Renal cortex interstitium (tissue), 11 donors: Measurements from ENCODE around the gene RPL12. TPM values are rescaled to one million over a fixed set of nuclear protein-coding genes. Genes with fewer than 3 reads are reported as not detected.

ENCODE experiments used
- DNase-seq, 11 donors: peaks; one replicate each; pipeline ENCODE4 v3.0.0-alpha.2; 2013; ENCODE audit warnings: low read depth in 9 of 11, low spot score in 4 of 11; ENCODE audit errors: extremely low read depth in 1 of 11
- polyA plus RNA-seq, 3 donors: library from polyadenylated mRNA; unstranded; fragments of 120-200 nt; gene quantifications; one replicate each; pipeline ENCODE4 v1.2.1, GENCODE V29; 2013; ENCODE audit not compliant: insufficient read length in 3 of 3

The RPL12 gene
- polyA plus RNA-seq, 3 donors, result 1,370 to 1,528 (median 1,526) TPM

- no peak for DNase-seq
These were observed 52.3 kb downstream of the RPL12 start for GRCh38 chr9:127398715-127399400.

DNA sequence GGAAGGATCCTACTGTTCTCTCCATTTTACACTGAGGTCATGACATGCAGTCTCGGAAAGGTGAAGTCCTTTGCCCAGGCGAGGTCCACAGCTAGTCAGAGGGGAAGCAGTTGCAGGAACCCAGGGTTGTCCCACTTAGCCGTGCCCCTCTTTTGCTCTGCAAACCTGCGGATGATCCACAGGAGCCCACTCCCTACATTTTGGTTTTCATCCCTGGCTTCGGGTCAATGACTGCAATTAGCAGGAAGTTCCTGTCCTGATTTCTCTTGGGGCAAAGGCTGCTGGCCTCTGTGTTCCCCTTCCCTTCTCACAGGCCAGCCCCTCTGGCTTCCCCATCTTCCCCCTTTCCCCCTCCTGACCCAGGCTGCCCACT is 52.9 kb downstream of the RPL12 start:
- DNase-seq, result no peak

Other genes starting within 250 kb of the RPL12 start
- 10 to 100 TPM; 13.9 to 18.1 (median 16.1) TPM for gene GARNL3, start 186.6 kb downstream of the RPL12 start, polyA plus RNA-seq
- 10 to 100 TPM; 15.0 to 25.0 (median 19.2) TPM for gene SLC2A8, start 54.2 kb downstream of the RPL12 start, polyA plus RNA-seq
- 1 to 10 TPM; 6.3 to 7.5 (median 6.4) TPM for gene ZNF79, start 27.0 kb downstream of the RPL12 start, polyA plus RNA-seq
- gene LRSAM1, start 104 bp upstream of the RPL12 start, polyA plus RNA-seq, result 10 to 100 TPM; 16.4 to 24.9 (median 17.8) TPM
- 10 to 100 TPM; 28.9 to 35.2 (median 30.2) TPM for gene STXBP1, start 160.9 kb upstream of the RPL12 start, polyA plus RNA-seq